GM18508 (cell line): ENCODE results near the gene NCKAP5.
"Not testable (repeated sequence)": the region's sequence is repeated elsewhere in the genome, so short reads cannot be mapped to it uniquely, and the experiment has no call there.

Experiments
- ATAC-seq: cut with Tn5 transposase; IDR thresholded peaks from one replicate; pipeline ENCODE4 v1.9.1; 2021; ENCODE audit warnings: moderate number of reproducible peaks; ENCODE audit not compliant: insufficient read depth, unreplicated experiment

The NCKAP5 gene

DNA sequence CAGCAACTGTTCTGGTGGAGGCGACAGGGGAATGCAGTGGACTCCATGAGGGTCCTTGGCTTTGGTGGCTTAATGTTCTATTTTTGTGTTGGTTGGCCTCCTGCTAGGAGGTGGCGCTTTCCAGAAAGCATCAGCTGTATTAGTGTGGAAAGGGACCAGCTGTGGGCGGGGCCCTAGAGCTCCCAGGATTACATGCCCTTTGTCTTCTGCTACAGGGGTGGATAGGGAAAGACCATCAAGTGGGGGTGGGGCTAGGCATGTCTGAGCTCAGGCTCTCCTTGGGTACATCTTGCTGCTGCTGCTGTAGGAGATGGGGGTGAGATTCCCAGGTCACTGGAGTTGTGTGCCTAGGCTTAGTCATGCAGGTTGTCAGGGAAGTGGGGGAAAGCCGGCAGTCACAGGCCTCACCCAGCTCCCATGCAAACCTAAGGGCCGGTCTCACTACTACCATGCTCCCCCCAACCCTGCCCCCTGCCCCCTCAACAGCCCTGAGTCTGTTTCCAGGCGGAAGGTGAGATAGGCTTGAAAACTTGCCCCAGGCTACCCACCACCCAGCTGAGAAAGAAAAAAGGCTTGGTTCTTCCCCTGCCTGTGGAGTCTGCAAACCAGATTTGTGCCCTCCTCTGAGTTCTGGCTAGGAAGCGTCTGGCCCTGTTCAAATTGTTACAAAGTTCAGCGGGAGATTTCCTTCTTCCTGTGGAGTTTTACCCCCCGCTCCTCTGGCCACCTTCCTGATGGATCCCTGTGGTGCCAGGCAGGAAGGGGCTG is 756.9 kb downstream of the NCKAP5 start:
- no peak for ATAC-seq

DNA sequence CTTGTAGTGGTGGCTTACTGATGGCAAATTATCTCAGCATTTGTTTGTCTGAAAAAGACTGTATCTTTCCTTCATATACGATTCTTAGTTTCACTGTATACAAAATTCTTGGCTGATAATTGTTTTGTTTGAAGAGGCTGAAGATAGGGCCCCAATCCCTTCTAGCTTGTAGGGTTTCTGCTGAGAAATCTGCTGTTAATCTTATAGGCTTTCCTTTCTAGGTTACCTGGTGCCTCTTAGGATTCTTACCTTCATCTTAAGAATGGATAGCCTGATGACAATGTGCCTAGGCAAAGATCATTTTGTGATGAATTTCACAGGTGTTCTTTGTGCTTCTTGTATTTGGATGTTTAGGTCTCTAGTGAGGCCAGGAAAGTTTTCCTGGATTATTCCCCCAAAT is 758.3 kb downstream of the NCKAP5 start:
- ATAC-seq: not testable (repeated sequence)

- ATAC-seq: no peak
Measured at GRCh38 chr2:132804051-132804450, 764.2 kb downstream of the NCKAP5 start.

DNA sequence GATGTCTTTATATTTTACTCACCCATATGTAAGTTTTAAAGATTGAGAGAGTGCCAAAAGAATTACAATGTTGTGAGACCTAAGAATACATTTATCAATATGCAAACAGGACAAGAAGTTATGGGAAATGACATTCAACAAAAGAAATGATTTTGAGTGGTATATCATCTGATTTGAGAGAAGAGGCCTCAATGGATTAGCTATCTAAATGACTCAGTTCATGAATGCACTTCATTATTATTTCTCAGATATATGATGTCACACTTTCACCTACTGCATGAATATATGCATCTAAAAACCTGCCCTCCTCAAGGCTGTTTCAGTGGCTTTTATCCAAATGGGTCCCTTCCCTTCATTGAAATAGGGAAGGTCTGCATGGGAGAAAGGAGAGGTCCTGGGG is 769.9 kb downstream of the NCKAP5 start:
- ATAC-seq: no peak

DNA sequence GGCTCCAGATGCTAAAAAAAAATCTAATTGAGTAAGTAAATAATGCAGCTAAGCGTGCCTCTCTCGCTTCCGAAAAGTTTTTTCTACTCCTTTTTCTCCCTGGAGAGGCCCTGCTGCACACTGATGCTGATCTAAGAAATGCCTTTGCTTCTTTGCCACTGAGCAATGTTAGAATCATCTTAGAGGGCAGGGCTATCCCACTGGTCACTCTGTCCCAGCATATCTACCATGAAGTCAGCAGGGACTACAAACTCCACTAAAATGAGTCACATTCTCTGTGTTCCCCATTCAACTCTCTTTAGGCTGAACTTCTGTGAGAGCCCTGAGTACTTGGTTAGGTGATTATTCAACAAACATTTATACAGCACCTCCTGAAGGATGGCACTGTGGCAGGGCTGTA is 770.7 kb downstream of the NCKAP5 start:
- ATAC-seq: no peak

DNA sequence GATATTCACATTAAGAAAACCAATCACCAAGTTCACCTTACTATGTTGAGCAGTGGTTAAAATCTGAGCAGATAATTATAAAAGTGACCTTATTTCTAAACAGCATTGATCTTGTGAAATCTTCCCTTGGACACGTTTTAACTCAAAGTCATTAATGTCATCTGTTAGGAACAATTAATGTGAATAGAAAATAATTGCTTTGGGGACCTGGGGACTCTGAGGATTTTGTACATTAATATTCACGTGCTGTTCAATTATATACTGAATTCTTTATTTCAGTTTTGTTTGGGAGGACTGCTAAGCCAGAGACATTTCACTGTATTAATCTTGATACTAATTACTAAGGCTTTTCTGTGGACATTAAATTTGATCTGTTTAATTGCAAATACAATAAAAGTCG is 771.2 kb downstream of the NCKAP5 start:
- no peak for ATAC-seq

DNA sequence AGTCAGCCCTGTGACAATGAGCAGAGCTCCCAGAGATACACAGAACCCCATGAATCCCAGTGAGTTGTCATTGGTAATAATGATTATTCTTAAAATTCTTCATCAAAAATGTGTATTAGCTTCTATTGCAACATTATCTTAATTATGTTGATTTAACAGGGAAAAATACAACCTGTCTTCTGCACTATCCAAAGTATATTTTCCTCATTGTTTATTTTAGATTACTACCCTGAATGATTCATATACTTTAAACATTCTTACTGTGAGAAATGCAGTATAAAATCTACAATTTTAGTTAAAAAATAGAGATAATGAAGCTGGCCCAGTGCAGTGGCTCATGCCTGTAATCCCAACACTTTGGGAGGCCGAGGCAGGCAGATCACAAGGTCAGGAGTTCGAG is 773.0 kb downstream of the NCKAP5 start:
- ATAC-seq: no peak

DNA sequence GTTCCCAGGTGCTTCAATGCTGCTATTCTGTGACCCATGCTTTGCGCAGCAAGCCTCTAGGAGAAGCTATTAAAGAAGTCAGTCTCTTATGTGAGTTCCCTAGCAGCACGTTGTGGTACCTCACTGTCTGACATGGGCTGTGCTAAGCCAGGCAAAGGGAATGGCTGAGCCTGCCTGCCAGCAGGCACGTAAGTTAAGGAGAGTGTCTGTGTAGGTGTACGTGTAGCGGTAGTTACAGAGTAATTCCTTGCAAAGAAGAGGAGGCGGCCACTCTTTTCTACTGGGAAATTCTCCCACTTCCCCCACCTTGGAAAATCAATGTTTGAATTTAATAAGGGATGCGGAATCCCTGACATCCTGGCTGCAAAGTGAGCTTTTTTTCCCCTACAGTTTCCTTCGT is 774.7 kb downstream of the NCKAP5 start:
- ATAC-seq: no peak

- ATAC-seq: no peak
Measured at GRCh38 chr2:132790207-132790785, 778.0 kb downstream of the NCKAP5 start.

GRCh38 chr2:132789066-132789465 is 779.2 kb downstream of the NCKAP5 start:
- ATAC-seq: no peak

DNA sequence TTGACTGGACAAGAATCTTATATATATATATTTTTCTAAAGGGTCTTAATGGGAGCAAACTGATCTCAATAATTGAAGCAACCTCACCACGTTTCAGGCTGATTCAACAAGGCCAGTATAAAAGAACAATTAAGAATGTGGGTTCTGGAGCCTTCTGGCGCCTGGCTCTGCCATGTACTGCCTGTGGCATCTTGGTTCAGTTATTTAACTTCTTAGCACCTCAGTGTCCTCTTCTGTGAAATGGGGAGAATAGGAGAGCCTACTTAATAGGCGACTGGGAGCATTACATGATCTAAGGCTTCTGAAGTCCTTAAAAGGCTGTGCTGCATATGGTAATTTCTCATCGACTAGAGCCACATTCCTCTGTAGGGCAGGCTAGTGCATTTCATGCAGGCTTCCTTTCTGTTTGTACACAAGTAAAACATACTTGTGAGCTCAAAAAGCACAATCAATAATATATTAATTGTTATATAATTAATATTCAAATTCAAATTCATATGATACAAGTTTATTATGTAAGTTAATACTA is 779.9 kb downstream of the NCKAP5 start:
- ATAC-seq: no peak

DNA sequence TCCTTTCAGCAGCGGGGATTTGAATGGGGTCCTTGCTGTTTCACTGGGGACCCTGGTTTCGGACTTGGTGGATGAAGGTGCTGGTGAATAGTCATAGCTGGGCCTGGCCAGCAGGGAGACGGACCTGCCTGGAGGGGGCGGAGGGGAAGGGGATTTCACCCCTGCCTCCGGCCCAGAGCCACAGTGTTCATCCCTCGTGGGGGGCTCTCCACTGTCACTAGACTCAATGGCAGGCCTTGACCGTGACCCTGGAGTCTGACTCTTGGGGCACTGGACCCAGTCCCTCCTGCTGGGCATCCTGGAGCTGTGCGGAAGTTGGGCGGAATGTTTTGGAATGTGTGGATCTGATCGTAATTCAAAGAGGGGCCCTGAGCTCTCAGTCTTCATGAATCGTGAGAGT is 784.4 kb downstream of the NCKAP5 start:
- ATAC-seq: no peak

- ATAC-seq: no peak
Measured at GRCh38 chr2:132782176-132782783, 786.0 kb downstream of the NCKAP5 start.

DNA sequence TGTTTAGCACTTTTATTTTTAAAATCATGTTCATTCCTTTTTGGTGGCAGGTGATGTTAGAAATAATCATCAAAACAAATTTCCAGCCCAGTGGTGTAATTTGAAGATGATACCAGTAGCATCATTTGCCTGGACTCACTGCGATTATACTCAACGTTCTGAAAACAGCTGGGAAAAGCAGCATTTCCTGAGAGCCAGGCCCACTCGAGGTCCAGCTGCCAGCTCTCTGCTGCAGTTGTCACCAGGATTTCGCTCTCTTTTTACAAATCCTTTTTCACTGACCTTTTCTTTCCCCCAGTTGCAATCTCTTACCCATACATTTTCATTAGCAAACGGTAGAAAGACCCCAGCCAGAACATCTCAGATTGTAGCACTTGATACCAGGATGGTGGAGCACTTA is 787.6 kb downstream of the NCKAP5 start:
- ATAC-seq: no peak

- no peak for ATAC-seq
Measured at GRCh38 chr2:132779206-132779721, 789.0 kb downstream of the NCKAP5 start.

- ATAC-seq: no peak
Measured at GRCh38 chr2:132776287-132776686, 792.0 kb downstream of the NCKAP5 start.

DNA sequence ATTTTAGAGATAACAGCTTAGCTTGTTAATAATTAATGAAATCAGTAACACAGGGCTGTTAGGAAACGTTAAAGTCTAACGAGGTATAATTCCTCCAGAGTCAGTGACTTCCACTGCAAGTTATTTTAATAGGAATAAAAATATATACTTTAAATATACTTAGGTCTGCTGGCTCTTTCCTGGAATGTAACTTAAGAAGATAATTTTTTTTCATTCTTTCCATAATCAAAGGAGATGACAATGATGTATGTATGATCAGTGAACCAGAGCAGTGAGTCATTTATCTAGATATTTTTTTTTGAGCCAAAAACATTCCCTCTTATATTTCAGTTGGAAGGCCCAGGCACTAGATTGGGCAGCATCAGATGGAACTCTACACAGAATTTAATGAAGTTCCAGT is 794.1 kb downstream of the NCKAP5 start:
- ATAC-seq: no peak

- ATAC-seq: no peak
Measured at GRCh38 chr2:132773331-132773730, 794.9 kb downstream of the NCKAP5 start.

- ATAC-seq: no peak
Measured at GRCh38 chr2:132772340-132772739, 795.9 kb downstream of the NCKAP5 start.

- no peak for ATAC-seq
Measured at GRCh38 chr2:132766573-132766972, 801.7 kb downstream of the NCKAP5 start.

DNA sequence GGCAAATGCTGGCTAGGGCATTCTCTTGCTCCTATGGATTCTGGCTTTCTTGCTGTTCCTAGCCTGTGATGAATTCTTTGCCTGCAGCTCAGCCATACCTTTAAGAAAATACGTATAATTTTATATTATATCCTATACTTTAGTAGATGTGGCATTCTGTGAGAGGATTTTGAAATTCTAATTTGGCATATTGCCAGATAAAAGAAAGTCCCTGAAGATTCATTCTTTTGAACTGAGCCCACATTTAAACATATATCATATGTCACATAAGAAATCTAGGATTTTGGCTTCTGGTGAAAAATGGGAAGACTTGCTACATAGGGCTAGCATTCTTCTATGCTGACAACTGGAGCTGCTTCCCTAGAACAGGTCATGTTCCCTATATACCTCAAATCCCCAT is 806.8 kb downstream of the NCKAP5 start:
- ATAC-seq: no peak
